Measurements from ENCODE around the gene TBL1Y. TPM values are rescaled to one million over a fixed set of nuclear protein-coding genes. Genes with fewer than 3 reads are reported as not detected.
"Not testable (repeated sequence)": the region's sequence is repeated elsewhere in the genome, so short reads cannot be mapped to it uniquely, and the experiment has no call there.

TBL1Y gene
- total and polyA plus RNA-seq, 5 experiments from 2014 or later: not detected

DNA sequence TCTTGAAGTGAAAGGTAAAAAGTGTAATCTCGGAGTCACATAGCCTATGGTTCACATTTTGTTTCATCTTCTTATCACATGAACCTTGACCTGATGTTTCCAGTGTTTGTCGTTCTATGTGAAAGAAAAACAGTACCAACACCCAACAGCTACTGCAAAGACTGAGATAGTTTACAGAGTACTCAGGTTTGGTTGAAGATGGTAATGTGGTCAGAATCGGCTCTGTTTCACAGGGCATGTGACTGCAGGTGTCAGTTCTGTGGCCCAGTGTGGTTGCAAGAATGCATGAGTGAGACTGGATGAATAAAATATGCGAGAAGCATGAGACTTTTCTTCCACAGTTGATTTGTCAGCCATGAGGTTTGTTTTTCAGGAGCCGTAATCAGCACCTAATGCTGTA lies 130.2 kb downstream of the TBL1Y start:
- no peak for ATAC-seq
- Mint-ChIP-seq H3K27ac (no peak overlapping the region), H3K36me3 (no peaks in the 10 kb centered on the region)

GRCh38 chrY:7041983-7042382 lies 131.5 kb downstream of the TBL1Y start:
- no peak for ATAC-seq
- Mint-ChIP-seq H3K4me3 (no peak overlapping the region), H3K9me3 (no peaks in the 10 kb centered on the region), H3K27ac (no peak overlapping the region), H3K27me3 (peaks cover 0 to 15% (median 3%) of the 10 kb centered on the region in 5 donors), H3K4me1 (peaks cover 0 to 8% (median 3%) of the 10 kb centered on the region in 4 donors), H3K36me3 (no peaks in the 10 kb centered on the region)
- no peak for DNase-seq
- POLR2A ChIA-PET: no interaction called here

More for the DNA sequence above, 130.2 kb downstream of the TBL1Y start:
- H3K27me3 Mint-ChIP-seq: peaks cover 0 to 15% (median 3%) of the 10 kb centered on the region in 5 donors
- POLR2A ChIA-PET: no interaction called here
- no peak for DNase-seq
- no peaks in the 10 kb centered on the region for H3K9me3 Mint-ChIP-seq
- peaks cover 0 to 8% (median 3%) of the 10 kb centered on the region in 4 donors for H3K4me1 Mint-ChIP-seq
- no peak overlapping the region for H3K4me3 Mint-ChIP-seq

DNA sequence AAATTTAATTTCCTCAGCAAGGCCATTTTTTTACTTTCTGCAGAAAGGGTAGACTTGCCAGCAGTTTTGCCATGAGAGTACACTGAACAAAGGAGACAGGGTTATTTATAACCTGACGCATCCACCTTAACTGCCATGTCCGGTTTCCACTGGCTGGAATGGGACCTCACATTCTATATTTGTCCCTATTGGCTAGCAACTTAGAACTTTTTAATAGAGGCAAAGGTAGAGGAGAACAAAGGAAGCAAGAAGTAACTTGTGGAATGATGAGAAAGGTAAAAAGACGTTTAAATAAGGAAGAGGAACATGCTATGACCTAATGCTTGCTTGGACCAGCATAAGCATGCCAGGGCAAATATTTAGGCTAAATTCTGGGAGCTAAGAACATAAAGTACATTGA lies 142.0 kb downstream of the TBL1Y start:
- H3K27ac Mint-ChIP-seq: peak overlapping the region in 1 of 10 donors; percentile 34
- H3K36me3 Mint-ChIP-seq, POLR2A ChIA-PET, ATAC-seq, H3K4me1 Mint-ChIP-seq, H3K4me3 Mint-ChIP-seq, DNase-seq, H3K27me3 Mint-ChIP-seq, H3K9me3 Mint-ChIP-seq: not testable (repeated sequence)

DNA sequence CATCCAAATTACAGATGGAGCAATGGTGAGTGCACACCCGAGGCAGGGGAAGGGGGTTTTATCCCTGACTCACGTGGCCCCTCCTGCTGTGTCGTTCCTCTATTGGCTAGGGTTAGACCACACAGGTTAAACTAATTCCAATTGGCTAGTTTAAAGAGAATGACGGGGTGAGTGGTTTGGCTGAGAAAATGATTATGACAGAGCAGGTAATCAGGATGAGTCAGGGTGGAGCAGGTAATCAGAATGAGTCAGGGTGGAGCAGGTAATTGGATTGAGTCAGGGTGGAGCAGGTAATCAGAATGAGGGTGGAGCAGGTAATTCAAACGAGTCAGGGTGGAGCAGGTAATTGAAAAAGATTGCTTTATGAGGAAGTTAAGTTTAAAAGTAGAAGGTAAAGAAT lies 146.4 kb downstream of the TBL1Y start:
- Mint-ChIP-seq H3K36me3 (no peaks in the 10 kb centered on the region), H3K27ac (no peak overlapping the region), H3K27me3 (peaks cover 0 to 6% (median 0%) of the 10 kb centered on the region in 5 donors), H3K4me1 (peaks cover 0 to 2% (median 0%) of the 10 kb centered on the region in 4 donors), H3K4me3 (no peak overlapping the region), H3K9me3 (no peaks in the 10 kb centered on the region)
- no peak for ATAC-seq
- POLR2A ChIA-PET: no interaction called here
- DNase-seq: no peak

- no peak overlapping the region for H3K27ac Mint-ChIP-seq
- POLR2A ChIA-PET: no interaction called here
Observed at GRCh38 chrY:7078725-7079124, 168.2 kb downstream of the TBL1Y start.

GRCh38 chrY:7080548-7080947 lies 170.1 kb downstream of the TBL1Y start:
- H3K36me3 Mint-ChIP-seq, H3K4me1 Mint-ChIP-seq, H3K4me3 Mint-ChIP-seq, H3K9me3 Mint-ChIP-seq, POLR2A ChIA-PET, DNase-seq, ATAC-seq, H3K27ac Mint-ChIP-seq, H3K27me3 Mint-ChIP-seq: not testable (repeated sequence)

More at GRCh38 chrY:7078725-7079124, 168.2 kb downstream of the TBL1Y start:
- H3K9me3 Mint-ChIP-seq: no peaks in the 10 kb centered on the region
- no peak for ATAC-seq
- DNase-seq: no peak
- H3K27me3 Mint-ChIP-seq: peaks cover 0 to 4% (median 0%) of the 10 kb centered on the region in 5 donors
- peaks cover 0 to 1% (median 0%) of the 10 kb centered on the region in 4 donors for H3K4me1 Mint-ChIP-seq
- no peaks in the 10 kb centered on the region for H3K36me3 Mint-ChIP-seq
- H3K4me3 Mint-ChIP-seq: no peak overlapping the region

DNA sequence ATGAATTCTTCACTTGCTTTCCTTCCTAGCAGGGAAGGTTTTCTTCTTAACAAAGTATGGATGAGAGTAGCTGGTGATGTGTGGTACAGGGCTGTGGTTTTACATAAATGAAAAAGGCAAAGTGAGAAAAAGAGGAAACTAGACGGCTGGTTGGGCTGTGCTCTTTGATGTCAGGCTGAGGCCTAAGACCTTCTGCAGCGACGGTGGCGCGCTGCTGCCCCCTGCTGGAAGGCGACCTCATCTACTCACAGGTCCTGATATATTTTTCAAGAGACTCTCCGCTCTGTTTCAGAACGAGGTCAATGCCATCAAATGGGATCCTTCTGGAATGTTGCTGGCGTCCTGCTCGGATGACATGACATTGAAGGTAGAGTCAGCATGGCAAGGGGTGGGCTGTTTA lies 175.1 kb downstream of the TBL1Y start:
- Mint-ChIP-seq H3K27ac (peak overlapping the region in 5 of 10 donors; percentile 43 to 86 (median 77)), H3K36me3 (no peaks in the 10 kb centered on the region), H3K4me1 (peaks cover 6 to 10% (median 8%) of the 10 kb centered on the region in 4 donors), H3K4me3 (peak overlapping the region in 4 of 10 donors; percentile 23 to 61 (median 38)), H3K27me3 (peaks cover 0 to 2% (median 0%) of the 10 kb centered on the region in 5 donors), H3K9me3 (no peaks in the 10 kb centered on the region)
- ATAC-seq (peak; percentile 94 to 98), DNase-seq (peak in 7 of 10 donors; percentile 60 to 87 (median 73))
- POLR2A ChIA-PET: no interaction called here

GRCh38 chrY:7092836-7093235 lies 182.3 kb downstream of the TBL1Y start:
- ATAC-seq (no peak), DNase-seq (no peak)
- Mint-ChIP-seq H3K4me1 (peaks cover 0 to 2% (median 0%) of the 10 kb centered on the region in 4 donors), H3K4me3 (no peak overlapping the region), H3K27me3 (peaks cover 0 to 2% (median 0%) of the 10 kb centered on the region in 5 donors), H3K27ac (no peak overlapping the region), H3K9me3 (no peaks in the 10 kb centered on the region), H3K36me3 (no peaks in the 10 kb centered on the region)
- POLR2A ChIA-PET: interaction anchor here (0.7 kb wide), 1 partner anchor 183 kb away, joined by 3 read pairs; no protein-coding TSS in a partner anchor

DNA sequence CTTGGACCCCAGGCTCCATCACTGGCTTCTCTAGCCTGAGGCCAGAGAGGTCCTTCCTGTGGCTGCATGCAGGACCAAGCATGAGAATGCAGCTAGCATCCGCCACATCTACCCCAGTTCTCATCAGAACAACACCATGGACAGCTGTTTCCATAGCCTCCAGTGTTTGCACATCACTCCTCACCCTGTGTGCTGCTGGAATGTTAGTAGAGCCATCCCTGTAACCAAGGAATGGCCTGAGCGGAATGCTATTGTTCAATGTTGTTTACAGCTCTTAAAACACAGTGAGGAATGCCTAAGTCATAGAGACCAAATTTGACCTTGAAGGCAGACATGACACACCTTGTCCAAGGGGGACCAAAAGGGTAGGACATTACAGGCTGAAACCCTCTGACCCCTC lies 183.9 kb downstream of the TBL1Y start:
- Mint-ChIP-seq H3K36me3 (no peaks in the 10 kb centered on the region), H3K27me3 (peaks cover 0 to 2% (median 0%) of the 10 kb centered on the region in 5 donors), H3K27ac (peak overlapping the region in 1 of 10 donors; percentile 20), H3K4me3 (no peak overlapping the region), H3K4me1 (peaks cover 0 to 2% (median 0%) of the 10 kb centered on the region in 4 donors), H3K9me3 (no peaks in the 10 kb centered on the region)
- DNase-seq: no peak
- ATAC-seq: no peak
- POLR2A ChIA-PET: no interaction called here

DNA sequence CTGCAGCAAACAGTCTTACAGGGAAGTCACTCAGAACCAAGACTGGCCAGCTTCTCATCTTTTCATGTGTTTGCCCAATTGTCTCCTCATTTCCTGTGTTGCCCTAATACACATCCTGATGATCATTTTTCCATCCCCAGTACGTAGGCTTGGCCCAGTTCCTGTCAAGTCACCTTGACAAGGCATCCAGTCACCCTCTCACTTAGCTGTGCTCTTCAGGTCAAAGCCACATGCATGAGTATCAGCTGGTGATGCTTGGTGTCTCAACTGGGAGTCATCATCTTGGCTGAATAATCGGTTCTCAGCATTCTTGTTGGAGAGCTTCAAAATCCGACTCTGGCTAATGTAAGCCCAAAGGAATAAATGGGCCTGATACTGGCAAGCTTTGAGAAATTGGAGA lies 186.5 kb downstream of the TBL1Y start:
- no peak overlapping the region for H3K27ac Mint-ChIP-seq
- H3K9me3 Mint-ChIP-seq: no peaks in the 10 kb centered on the region
- no peak for ATAC-seq
- H3K4me3 Mint-ChIP-seq: no peak overlapping the region
- DNase-seq: no peak
- H3K4me1 Mint-ChIP-seq: peaks cover under 1 to 7% (median 6%) of the 10 kb centered on the region in 4 donors
- no peaks in the 10 kb centered on the region for H3K36me3 Mint-ChIP-seq
- H3K27me3 Mint-ChIP-seq: peaks cover 0 to 2% (median 0%) of the 10 kb centered on the region in 5 donors
- POLR2A ChIA-PET: no interaction called here

- peaks cover 0 to 2% (median 0%) of the 10 kb centered on the region in 5 donors for H3K27me3 Mint-ChIP-seq
- POLR2A ChIA-PET: interaction anchor here (1.4 kb wide), 1 partner anchor 173 kb away, joined by 4 read pairs; no protein-coding TSS in a partner anchor
- H3K4me1 Mint-ChIP-seq: peaks cover 6 to 17% (median 12%) of the 10 kb centered on the region in 4 donors
- no peak for DNase-seq
- H3K27ac Mint-ChIP-seq: peak overlapping the region in 1 of 10 donors; percentile 51
- H3K9me3 Mint-ChIP-seq: no peaks in the 10 kb centered on the region
- H3K4me3 Mint-ChIP-seq: no peak overlapping the region
- no peaks in the 10 kb centered on the region for H3K36me3 Mint-ChIP-seq
- peak in 1 of 2 donors; percentile 63 for ATAC-seq
Observed at GRCh38 chrY:7099742-7100141, 189.2 kb downstream of the TBL1Y start.

DNA sequence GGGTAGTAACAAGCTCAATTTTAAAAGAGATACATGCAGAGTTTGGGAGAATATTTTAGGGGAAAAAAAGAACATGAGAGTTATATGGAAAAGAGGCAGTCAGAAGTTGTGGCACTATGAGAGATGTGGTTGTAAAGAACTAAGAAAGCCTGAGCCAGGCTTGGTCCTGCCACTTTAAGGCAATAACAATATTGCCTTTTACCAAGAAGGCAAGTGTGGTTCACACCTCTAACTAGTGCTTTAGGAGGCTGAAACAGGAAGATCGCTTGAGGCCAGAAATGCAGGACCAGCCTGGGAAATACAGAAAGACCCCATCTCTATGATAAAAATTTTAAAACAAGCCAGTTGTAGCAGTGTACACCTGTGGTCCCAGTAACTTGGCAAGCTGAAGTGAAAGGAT lies 192.2 kb downstream of the TBL1Y start:
- H3K36me3 Mint-ChIP-seq: no peaks in the 10 kb centered on the region
- POLR2A ChIA-PET: no interaction called here
- H3K27ac Mint-ChIP-seq: peak overlapping the region in 2 of 10 donors; percentile 0 to 6
- ATAC-seq (no peak), DNase-seq (no peak)
- H3K4me3 Mint-ChIP-seq: no peak overlapping the region
- peaks cover 0 to 2% (median 0%) of the 10 kb centered on the region in 5 donors for H3K27me3 Mint-ChIP-seq
- no peaks in the 10 kb centered on the region for H3K9me3 Mint-ChIP-seq
- H3K4me1 Mint-ChIP-seq: peaks cover 8 to 21% (median 20%) of the 10 kb centered on the region in 4 donors

GRCh38 chrY:7107179-7107578 lies 196.7 kb downstream of the TBL1Y start:
- DNase-seq (no peak), ATAC-seq (no peak)
- Mint-ChIP-seq H3K4me3 (no peak overlapping the region), H3K27ac (no peak overlapping the region), H3K4me1 (peaks cover 8 to 18% (median 13%) of the 10 kb centered on the region in 4 donors), H3K9me3 (no peaks in the 10 kb centered on the region), H3K36me3 (no peaks in the 10 kb centered on the region), H3K27me3 (peaks cover 0 to 3% (median 0%) of the 10 kb centered on the region in 5 donors)
- POLR2A ChIA-PET: no interaction called here

DNA sequence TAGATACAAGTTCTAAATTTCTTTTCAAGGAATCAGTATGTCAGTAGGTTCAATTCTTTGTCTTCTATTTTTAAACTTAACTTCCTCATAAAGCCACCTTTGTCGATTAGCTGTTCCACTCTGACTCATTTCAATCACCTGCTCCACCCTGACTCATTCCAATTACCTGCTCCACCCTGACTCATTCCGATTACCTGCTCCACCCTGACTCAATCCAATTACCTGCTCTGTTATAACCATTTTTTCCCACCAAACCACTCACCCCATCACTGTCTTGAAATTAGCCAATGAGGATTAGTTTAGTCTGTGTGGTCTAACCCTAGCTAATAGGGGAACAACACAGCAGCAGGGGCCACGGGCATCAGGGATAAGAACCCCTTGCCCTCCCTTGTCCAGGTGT lies 199.6 kb downstream of the TBL1Y start:
- H3K4me3 Mint-ChIP-seq: no peak overlapping the region

More for the DNA sequence above, 199.6 kb downstream of the TBL1Y start:
- H3K27me3 Mint-ChIP-seq: peaks cover 0 to 3% (median 0%) of the 10 kb centered on the region in 5 donors
- POLR2A ChIA-PET: no interaction called here
- no peaks in the 10 kb centered on the region for H3K36me3 Mint-ChIP-seq
- peak overlapping the region in 1 of 10 donors; percentile 46 for H3K27ac Mint-ChIP-seq
- H3K9me3 Mint-ChIP-seq: no peaks in the 10 kb centered on the region
- ATAC-seq: no peak
- H3K4me1 Mint-ChIP-seq: peaks cover 5 to 12% (median 6%) of the 10 kb centered on the region in 4 donors
- DNase-seq: no peak

All from naive thymus-derived CD8-positive, alpha-beta T cell (primary cell).